K562 (cell line): ENCODE measurements around the gene OR6V1. TPM values are rescaled to one million over a fixed set of nuclear protein-coding genes. Genes with fewer than 3 reads are reported as not detected.

Experiments used
- ATAC-seq: fragments of 200-7000 bp; cut with Tn5 transposase; 3 replicates; pipeline ENCODE4 v1.9.1; 2020; ENCODE audit warnings: moderate library complexity
- BruUV-seq: library from RNA; stranded (reverse); fragments of 400-500 nt; replicated peaks from 2 replicates; lab custom pipeline; 2021; lab: Mats Ljungman, UMichigan
- CTCF ChIA-PET: fragments of 300-600 bp; formaldehyde crosslinking; extraction: SDS; loops from one replicate; lab custom pipeline; 2021; ENCODE audit warnings: low intra/inter-chr PET ratio; lab: Yijun Ruan, JAX
- POLR2A ChIA-PET: fragments of 300-600, 350-650 bp; sonication (Branson Sonifier 250); formaldehyde crosslinking; extraction: SDS; loops from one replicate; lab custom pipeline; 2021; ENCODE audit warnings: antibody characterized with exemption, inconsistent platforms; lab: Yijun Ruan, JAX
- DNase-seq, 4 experiments: peaks; one replicate each; pipeline versions ENCODE4 v3.0.0 to v3.0.0-alpha.2; 2011 to 2018; ENCODE audit warnings: low spot score in 3 of 4, mixed read lengths in 3 of 4; ENCODE audit errors: extremely low read depth in 1 of 4
- FAIRE-seq: peaks from 2 replicates; lab custom pipeline; 2011; peaks lifted over from hg19 to GRCh38; lab: Jason Lieb, UNC
- H2AFZ ChIP-seq: 2 replicates; pipeline ENCODE4 v1.6.0; 2011; ENCODE audit warnings: low read depth, low read length, control low read depth, inconsistent platforms
- H3K27ac ChIP-seq: fragments of 200-600 bp; 3 replicates; pipeline ENCODE4 v1.8.0; 2011; ENCODE audit warnings: low read depth, mild to moderate bottlenecking, control low read depth, inconsistent platforms, low read length, moderate library complexity, mixed read lengths; ENCODE audit errors: extremely low read depth
- H3K27me3 ChIP-seq, 2 experiments: fragments of 300-600 bp in 1 of 2; 2 replicates in 1 of 2; 3 replicates in 1 of 2; pipeline versions ENCODE4 v1.6.0 to v1.8.0; 2011; ENCODE audit warnings: inconsistent platforms in 2 of 2, low read length in 2 of 2, mild to moderate bottlenecking in 1 of 2, mixed read lengths in 1 of 2, moderate library complexity in 1 of 2; ENCODE audit not compliant: control insufficient read depth in 2 of 2, insufficient read depth in 2 of 2
- H3K36me3 ChIP-seq: fragments of 300-600 bp; 3 replicates; pipeline ENCODE4 v1.8.0; 2011; ENCODE audit warnings: mild to moderate bottlenecking, low read length, inconsistent platforms; ENCODE audit not compliant: control insufficient read depth, insufficient read depth
- H3K4me1 ChIP-seq, 2 experiments: fragments of 200-600 bp in 1 of 2; replicated peaks in 1 of 2; 2 replicates in 1 of 2; 3 replicates in 1 of 2; pipeline versions ENCODE4 v1.5.1 to v1.8.0; 2011; ENCODE audit warnings: inconsistent platforms in 2 of 2, low read length in 2 of 2, mild to moderate bottlenecking in 1 of 2, mixed read lengths in 1 of 2, moderate library complexity in 1 of 2; ENCODE audit not compliant: control insufficient read depth in 2 of 2, insufficient read depth in 2 of 2
- H3K4me2 ChIP-seq: 2 replicates; pipeline ENCODE4 v1.6.1; 2011; ENCODE audit warnings: low read length, control low read depth, inconsistent platforms, mixed read lengths; ENCODE audit not compliant: insufficient read depth
- H3K4me3 ChIP-seq: fragments of 200-600 bp; sonication (generic), shearing (Covaris generic); 2 replicates; pipeline ENCODE4 v1.5.1; 2016; ENCODE audit warnings: control low read depth, inconsistent platforms
- H3K79me2 ChIP-seq: fragments of 200-600 bp; 3 replicates; pipeline ENCODE4 v1.8.0; 2011; ENCODE audit warnings: low read length, inconsistent platforms; ENCODE audit not compliant: control insufficient read depth, insufficient read depth
- H3K9ac ChIP-seq, 2 experiments: 2 replicates each; pipeline versions ENCODE4 v1.6.0 to v1.6.1; 2011; ENCODE audit warnings: low read depth in 2 of 2, low read length in 2 of 2, control low read depth in 1 of 2, inconsistent platforms in 1 of 2, mild to moderate bottlenecking in 1 of 2, mixed read lengths in 1 of 2; ENCODE audit not compliant: insufficient read depth in 1 of 2
- H3K9me1 ChIP-seq: one replicate; pipeline ENCODE4 v1.6.0; 2011; ENCODE audit warnings: inconsistent platforms, mild to moderate bottlenecking, low read length, moderate library complexity; ENCODE audit not compliant: control insufficient read depth, insufficient read depth
- H3K9me3 ChIP-seq: replicated peaks from 2 replicates; pipeline ENCODE4 v1.5.1; 2011; ENCODE audit warnings: low read depth, low read length, inconsistent platforms; ENCODE audit not compliant: control insufficient read depth, insufficient read depth
- H4K20me1 ChIP-seq: replicated peaks from 2 replicates; pipeline ENCODE4 v1.6.1; 2011; ENCODE audit warnings: low read length, inconsistent platforms, mixed read lengths; ENCODE audit not compliant: control insufficient read depth, insufficient read depth
- HNRNPLL ChIP-seq: fragments of 200-400 bp; formaldehyde crosslinking; IDR thresholded peaks from 2 replicates; pipeline ENCODE4 v1.6.1; 2017; ENCODE audit warnings: low read length, low read depth, mild to moderate bottlenecking; ENCODE audit not compliant: poor library complexity, severe bottlenecking
- KDM4B ChIP-seq, 2 experiments: fragments of 450-650 bp in 1 of 2; sonication (generic) in 1 of 2; IDR thresholded peaks; 2 replicates each; pipeline ENCODE4 v1.6.1; 2016 to 2017; ENCODE audit warnings: borderline replicate concordance in 2 of 2, antibody characterized with exemption in 1 of 2, low read depth in 1 of 2, mild to moderate bottlenecking in 1 of 2
- STAG1 ChIP-seq: sonication (generic); formaldehyde crosslinking; IDR thresholded peaks from 2 replicates; pipeline ENCODE4 v1.5.0; 2020; ENCODE audit warnings: missing genetic modification reagents, borderline replicate concordance
- USF1 ChIP-seq: sonication (generic); formaldehyde crosslinking; IDR thresholded peaks from 2 replicates; pipeline ENCODE4 v1.9.0; 2022; ENCODE audit warnings: mild to moderate bottlenecking, missing genetic modification reagents
- ZNF41 ChIP-seq: fragments of 250-450 bp; sonication (Bioruptor Pico); conservative IDR thresholded peaks from 2 replicates; pipeline ENCODE4 v1.4.0; 2020; ENCODE audit warnings: mild to moderate bottlenecking
- ZNF707 ChIP-seq: fragments of 250-450 bp; sonication (Bioruptor Pico); conservative IDR thresholded peaks from 2 replicates; pipeline ENCODE4 v1.8.0; 2022; ENCODE audit warnings: inconsistent platforms, mild to moderate bottlenecking, moderate library complexity
- WGBS: fragments of 100-300 bp; shearing (Covaris generic); methylation state at CpG from one replicate; pipeline ENCODE4 v1.1.6; 2016; ENCODE audit warnings: low coverage, mixed read lengths; ENCODE audit not compliant: insufficient coverage; ENCODE audit errors: missing lambda C conversion rate; 5-methylcytosine and 5-hydroxymethylcytosine counted together
- in situ Hi-C: fragments of 300-500 bp; cut with MboI; formaldehyde crosslinking; loops from 4 replicates; pipeline ENCODE4 v1.15.0; 2018; ENCODE audit warnings: inconsistent platforms, mixed read lengths
- intact Hi-C: fragments of 100-400 bp; cut with micrococcal nuclease; formaldehyde crosslinking; loops from 2 replicates; pipeline ENCODE4 v1.14.2; 2022
- polyA plus RNA-seq, 8 experiments: library from polyadenylated mRNA; depleted of rRNA in 4 of 8; stranded (reverse) in 5 of 8; unstranded in 3 of 8; fragments of >200 nt; fragmentation: Nextera tagmentation in 2 of 8; fragmentation: Illumina TruSeq in 1 of 8; extraction: Ambion mirVana in 2 of 8; extraction: Trizol in 1 of 8; gene quantifications; 2 replicates each; pipeline versions ENCODE4 v1.2.1 to v1.2.3, GENCODE V29; 2011 to 2014; ENCODE audit warnings: inconsistent platforms in 1 of 8, missing spikeins in 1 of 8
- total RNA-seq, 7 experiments: library from RNA; depleted of rRNA in 6 of 7; stranded (reverse); fragments of >200 nt in 6 of 7; fragmentation: Illumina TruSeq in 2 of 7; extraction: Trizol in 2 of 7; gene quantifications; 2 replicates each; pipeline versions ENCODE4 v1.2.1 to v1.2.3, GENCODE V29; 2011 to 2021; ENCODE audit warnings: low replicate concordance in 1 of 7

OR6V1 gene
- total and polyA plus RNA-seq, 9 of the 15 experiments (the other 6 are each of a cell fraction or from before 2014, with no cell fraction given) = not detected

- WGBS = 0% methylated on average over 2 of the region's 2 CpGs
- intact Hi-C loops (no loop called here), in situ Hi-C loops (no loop called here)
- no peak overlapping the region for H3K9ac ChIP-seq
- ATAC-seq = no peak
- H3K4me1 ChIP-seq = no peaks in the 10 kb centered on the region
- no TSS peak for BruUV-seq
- no peak for TF ChIP-seq ZNF41 (CRISPR knock-in tag)
- TF ChIP-seq KDM4B (IDR thresholded peaks at IDR 0.05; ENCODE audit: borderline replicate concordance in 2 of 2, low read depth in 1 of 2) = no peak
- no peak for TF ChIP-seq HNRNPLL
- no peak for TF ChIP-seq STAG1 (CRISPR knock-in tag)
- no peak for TF ChIP-seq ZNF707 (CRISPR knock-in tag)
- TF ChIP-seq USF1 (CRISPR knock-in tag) = no peak
- ChIA-PET CTCF (no interaction called here), POLR2A (no interaction called here)
- H3K9me3 ChIP-seq = no peaks in the 10 kb centered on the region
- DNase-seq = no peak
- no peaks in the 10 kb centered on the region for H4K20me1 ChIP-seq
- no peaks in the 10 kb centered on the region for H3K79me2 ChIP-seq
- no peaks in the 10 kb centered on the region for H3K36me3 ChIP-seq
- H2AFZ ChIP-seq = no peak overlapping the region
- no peak overlapping the region for H3K4me3 ChIP-seq
- H3K27me3 ChIP-seq = no peaks in the 10 kb centered on the region
- no peaks in the 10 kb centered on the region for H3K9me1 ChIP-seq
- no peak overlapping the region for H3K4me2 ChIP-seq
- no peak for FAIRE-seq
- no peak overlapping the region for H3K27ac ChIP-seq
These were observed 44.0 kb downstream of the OR6V1 start for GRCh38 chr7:143096146-143096545.
